GM12891 (cell line): ENCODE data around the gene NEURL4.

Experiments
- PAX5 ChIP-seq: IDR thresholded peaks from 2 replicates; pipeline ENCODE4 v1.6.1; 2011; ENCODE audit warnings: low read length, moderate library complexity, mild to moderate bottlenecking; ENCODE audit not compliant: insufficient read depth, severe bottlenecking
- POLR2A ChIP-seq: IDR thresholded peaks from 2 replicates; pipeline ENCODE4 v1.6.1; 2011; ENCODE audit warnings: low read depth, low read length, control low read depth
- POLR2AphosphoS5 ChIP-seq: IDR thresholded peaks from 2 replicates; pipeline ENCODE4 v1.6.1; 2011; ENCODE audit warnings: low read depth, low read length, control low read depth
- POU2F2 ChIP-seq: IDR thresholded peaks from 2 replicates; pipeline ENCODE4 v1.6.1; 2011; ENCODE audit warnings: low read depth, mild to moderate bottlenecking, control low read depth, low read length, moderate library complexity
- SPI1 ChIP-seq: IDR thresholded peaks from 2 replicates; pipeline ENCODE4 v1.6.1; 2011; ENCODE audit warnings: low read depth, low read length, control low read depth
- TAF1 ChIP-seq: IDR thresholded peaks from 2 replicates; pipeline ENCODE4 v1.6.1; 2011; ENCODE audit warnings: low read depth, low read length, control low read depth

GRCh38 chr17:7357381-7357780 lies 28.2 kb upstream of the NEURL4 start:
- no peak for TF ChIP-seq POU2F2
- no peak for TF ChIP-seq POLR2AphosphoS5
- TF ChIP-seq SPI1 = no peak
- no peak for TF ChIP-seq POLR2A
- no peak for TF ChIP-seq TAF1
- TF ChIP-seq PAX5 = no peak
